GM23338 (cell line): Measurements from ENCODE around the gene YPEL3. TPM values are rescaled to one million over a fixed set of nuclear protein-coding genes. Genes with fewer than 3 reads are reported as not detected.

Experiments
- ATAC-seq: fragments of 200-7000 bp; cut with Tn5 transposase; 3 replicates; pipeline ENCODE4 v1.9.1; 2020
- DNase-seq: peaks from one replicate; pipeline ENCODE4 v3.0.0-alpha.2; 2015; ENCODE audit warnings: low spot score
- H2AFZ ChIP-seq: fragments of 200-600 bp; sonication (generic); 2 replicates; pipeline ENCODE4 v1.8.0; 2016; ENCODE audit warnings: antibody characterized with exemption, mild to moderate bottlenecking, moderate library complexity
- H3F3A ChIP-seq: fragments of 200-600 bp; sonication (generic); replicated peaks from 2 replicates; pipeline ENCODE4 v1.8.0; 2017; ENCODE audit warnings: antibody characterized with exemption, mixed run types, low read depth
- H3K27ac ChIP-seq: fragments of 200-600 bp; sonication (generic); 2 replicates; pipeline ENCODE4 v1.6.1; 2016; ENCODE audit warnings: low read depth
- H3K27me3 ChIP-seq: fragments of 200-600 bp; sonication (generic); 2 replicates; pipeline ENCODE4 v1.8.0; 2016; ENCODE audit warnings: mild to moderate bottlenecking, mixed run types, moderate library complexity; ENCODE audit not compliant: insufficient read depth
- H3K36me3 ChIP-seq: fragments of 200-600 bp; sonication (generic); 2 replicates; pipeline ENCODE4 v1.8.0; 2016; ENCODE audit warnings: mild to moderate bottlenecking; ENCODE audit not compliant: insufficient read depth
- H3K4me1 ChIP-seq: fragments of 200-600 bp; sonication (generic); 2 replicates; pipeline ENCODE4 v1.8.0; 2016; ENCODE audit warnings: mild to moderate bottlenecking, moderate library complexity; ENCODE audit not compliant: insufficient read depth
- H3K4me2 ChIP-seq: fragments of 200-600 bp; sonication (generic); 2 replicates; pipeline ENCODE4 v1.7.1; 2017; ENCODE audit warnings: mixed run types
- H3K4me3 ChIP-seq: fragments of 200-600 bp; sonication (generic); 2 replicates; pipeline ENCODE4 v1.6.1; 2016; ENCODE audit warnings: mixed run types
- H3K79me2 ChIP-seq: fragments of 200-600 bp; sonication (generic); replicated peaks from 2 replicates; pipeline ENCODE4 v1.8.0; 2017; ENCODE audit warnings: mild to moderate bottlenecking; ENCODE audit not compliant: insufficient read depth
- H3K9me2 ChIP-seq: fragments of 200-600 bp; sonication (generic); 2 replicates; pipeline ENCODE4 v1.8.0; 2017; ENCODE audit not compliant: insufficient read depth
- H4K20me1 ChIP-seq: fragments of 200-600 bp; sonication (generic); replicated peaks from 2 replicates; pipeline ENCODE4 v1.8.0; 2017; ENCODE audit warnings: mild to moderate bottlenecking; ENCODE audit not compliant: insufficient read depth
- H3K27ac Mint-ChIP-seq: 2 replicates; pipeline ENCODE4 v1.8.0; 2020; ENCODE audit warnings: inconsistent platforms, mild to moderate bottlenecking, moderate library complexity, mixed read lengths
- H3K27me3 Mint-ChIP-seq: 3 replicates; pipeline ENCODE4 v1.8.0; 2022; ENCODE audit warnings: low read depth, mild to moderate bottlenecking, moderate library complexity, mixed read lengths, inconsistent platforms; ENCODE audit not compliant: insufficient read depth, poor library complexity
- H3K36me3 Mint-ChIP-seq: 3 replicates; pipeline ENCODE4 v1.8.0; 2021; ENCODE audit warnings: low read depth, mild to moderate bottlenecking, inconsistent platforms, moderate library complexity, mixed read lengths
- H3K4me1 Mint-ChIP-seq: 3 replicates; pipeline ENCODE4 v1.8.0; 2020; ENCODE audit warnings: mild to moderate bottlenecking, inconsistent platforms, mixed read lengths
- H3K4me3 Mint-ChIP-seq: 3 replicates; pipeline ENCODE4 v1.8.0; 2021; ENCODE audit warnings: moderate library complexity, mild to moderate bottlenecking, inconsistent platforms, mixed read lengths
- H3K9me3 Mint-ChIP-seq: 3 replicates; pipeline ENCODE4 v1.8.0; 2020; ENCODE audit warnings: moderate library complexity, mild to moderate bottlenecking, inconsistent platforms, mixed read lengths
- CREB1 ChIP-seq: fragments of 250-450 bp; sonication (Bioruptor Pico); IDR thresholded peaks from 2 replicates; pipeline ENCODE4 v1.5.0; 2020; ENCODE audit warnings: low read depth, mild to moderate bottlenecking, moderate library complexity
- EZH2 ChIP-seq: fragments of 200-600 bp; sonication (generic); IDR thresholded peaks from one replicate; pipeline ENCODE4 v1.8.0; 2017; ENCODE audit warnings: antibody characterized with exemption, mild to moderate bottlenecking, low read depth; ENCODE audit not compliant: unreplicated experiment
- EZH2phosphoT487 ChIP-seq: fragments of 200-600 bp; sonication (generic); IDR thresholded peaks from one replicate; pipeline ENCODE4 v1.8.1; 2018; ENCODE audit warnings: antibody characterized with exemption; ENCODE audit not compliant: unreplicated experiment
- JUNB ChIP-seq: IDR thresholded peaks from one replicate; pipeline ENCODE4 v1.6.1; 2016; ENCODE audit warnings: antibody characterized with exemption; ENCODE audit not compliant: unreplicated experiment
- NANOG ChIP-seq: IDR thresholded peaks from 2 replicates; pipeline ENCODE4 v1.6.1; 2016; ENCODE audit warnings: antibody characterized with exemption, borderline replicate concordance
- POLR2AphosphoS5 ChIP-seq: IDR thresholded peaks from 2 replicates; pipeline ENCODE4 v1.6.1; 2016; ENCODE audit warnings: antibody characterized with exemption, low read depth
- REST ChIP-seq: IDR thresholded peaks from one replicate; pipeline ENCODE4 v1.6.1; 2018; ENCODE audit warnings: antibody characterized with exemption; ENCODE audit not compliant: unreplicated experiment
- STAT1 ChIP-seq: IDR thresholded peaks from one replicate; pipeline ENCODE4 v1.6.1; 2016; ENCODE audit warnings: antibody characterized with exemption; ENCODE audit not compliant: unreplicated experiment
- ZNF114 ChIP-seq: fragments of 250-450 bp; sonication (Bioruptor Pico); IDR thresholded peaks from 2 replicates; pipeline ENCODE4 v1.5.0; 2020; ENCODE audit warnings: mild to moderate bottlenecking, moderate library complexity
- ZNF331 ChIP-seq: fragments of 250-450 bp; sonication (Bioruptor Pico); IDR thresholded peaks from 2 replicates; pipeline ENCODE4 v1.5.0; 2020; ENCODE audit warnings: low read depth, mild to moderate bottlenecking, moderate library complexity
- ZNF462 ChIP-seq: fragments of 250-450 bp; sonication (Bioruptor Pico); IDR thresholded peaks from 2 replicates; pipeline ENCODE4 v1.5.0; 2020; ENCODE audit warnings: mild to moderate bottlenecking, moderate library complexity
- polyA plus RNA-seq: library from polyadenylated mRNA; unstranded; fragments of >200 nt; fragmentation: Nextera tagmentation; extraction: Ambion mirVana; gene quantifications from 2 replicates; pipeline ENCODE4 v1.2.1, GENCODE V29; 2016
- total RNA-seq: library from RNA; depleted of rRNA; stranded (reverse); fragments of >200 nt; shearing (Covaris generic); gene quantifications from 2 replicates; pipeline ENCODE4 v1.2.3, GENCODE V29; 2014
- TF ChIP-seq, protein P1 (sequence below), 2 experiments: fragments of 200-600 bp in 1 of 2; sonication (generic) in 1 of 2; conservative IDR thresholded peaks; 2 replicates each; pipeline versions ENCODE4 v1.5.1 to v1.6.1; 2016 to 2017; ENCODE audit warnings: antibody characterized with exemption in 2 of 2, low read depth in 2 of 2, mild to moderate bottlenecking in 2 of 2, moderate library complexity in 1 of 2
- TF ChIP-seq, protein P2 (sequence below): IDR thresholded peaks from 2 replicates; pipeline ENCODE4 v1.6.1; 2016; ENCODE audit warnings: antibody characterized with exemption

Gene YPEL3
- total and polyA plus RNA-seq, 2 experiments from 2014 or later = 27.8 to 86.1 TPM

DNA sequence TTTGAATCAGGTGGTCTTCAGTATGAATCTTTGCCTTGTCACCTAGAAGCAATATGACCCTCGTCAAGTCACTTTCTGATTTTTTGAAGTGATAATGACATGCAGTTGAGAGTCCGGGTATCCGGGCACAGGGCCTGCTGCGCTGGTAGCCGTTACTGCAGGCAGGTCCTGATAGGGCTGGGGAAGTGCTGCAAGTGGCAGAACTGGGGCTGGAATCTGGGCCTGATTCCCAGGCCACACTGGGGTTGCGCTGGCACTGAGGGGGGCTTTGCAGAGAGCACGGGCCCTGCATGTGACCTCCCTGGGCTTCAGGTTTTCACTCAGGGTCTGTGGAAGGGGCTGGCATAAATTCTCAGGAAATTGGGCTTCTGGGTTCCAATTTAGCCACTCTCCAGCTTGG, 17.3 kb downstream of the YPEL3 start:
- Mint-ChIP-seq H3K36me3 (peaks cover 67% of the 10 kb centered on the region), H3K4me1 (peaks cover 10% of the 10 kb centered on the region), H3K27ac (no peak overlapping the region), H3K9me3 (no peaks in the 10 kb centered on the region), H3K27me3 (peaks cover 22% of the 10 kb centered on the region), H3K4me3 (no peak overlapping the region)
- Histone ChIP-seq H3K36me3 (peaks cover 9% of the 10 kb centered on the region), H3F3A (peaks cover 15% of the 10 kb centered on the region), H3K4me2 (no peak overlapping the region), H3K27me3 (no peaks in the 10 kb centered on the region), H3K79me2 (peaks cover 34% of the 10 kb centered on the region), H4K20me1 (peaks cover 25% of the 10 kb centered on the region), H3K9me2 (no peaks in the 10 kb centered on the region), H2AFZ (no peak overlapping the region), H3K27ac (no peak overlapping the region), H3K4me1 (peaks cover 16% of the 10 kb centered on the region), H3K4me3 (no peak overlapping the region)
- no peak for ATAC-seq
- DNase-seq = no peak
- no peak for TF ChIP-seq POLR2AphosphoS5
- no peak for TF ChIP-seq STAT1
- TF ChIP-seq, protein P1, sequence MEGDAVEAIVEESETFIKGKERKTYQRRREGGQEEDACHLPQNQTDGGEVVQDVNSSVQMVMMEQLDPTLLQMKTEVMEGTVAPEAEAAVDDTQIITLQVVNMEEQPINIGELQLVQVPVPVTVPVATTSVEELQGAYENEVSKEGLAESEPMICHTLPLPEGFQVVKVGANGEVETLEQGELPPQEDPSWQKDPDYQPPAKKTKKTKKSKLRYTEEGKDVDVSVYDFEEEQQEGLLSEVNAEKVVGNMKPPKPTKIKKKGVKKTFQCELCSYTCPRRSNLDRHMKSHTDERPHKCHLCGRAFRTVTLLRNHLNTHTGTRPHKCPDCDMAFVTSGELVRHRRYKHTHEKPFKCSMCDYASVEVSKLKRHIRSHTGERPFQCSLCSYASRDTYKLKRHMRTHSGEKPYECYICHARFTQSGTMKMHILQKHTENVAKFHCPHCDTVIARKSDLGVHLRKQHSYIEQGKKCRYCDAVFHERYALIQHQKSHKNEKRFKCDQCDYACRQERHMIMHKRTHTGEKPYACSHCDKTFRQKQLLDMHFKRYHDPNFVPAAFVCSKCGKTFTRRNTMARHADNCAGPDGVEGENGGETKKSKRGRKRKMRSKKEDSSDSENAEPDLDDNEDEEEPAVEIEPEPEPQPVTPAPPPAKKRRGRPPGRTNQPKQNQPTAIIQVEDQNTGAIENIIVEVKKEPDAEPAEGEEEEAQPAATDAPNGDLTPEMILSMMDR (conservative IDR thresholded peaks at IDR 0.05; ENCODE audit: low read depth in 2 of 2) = no peak
- no peak for TF ChIP-seq ZNF114 (CRISPR knock-in tag)
- no peak for TF ChIP-seq ZNF331
- no peak for TF ChIP-seq REST
- TF ChIP-seq CREB1 (CRISPR knock-in tag) = no peak
- TF ChIP-seq NANOG = no peak
- TF ChIP-seq ZNF462 (CRISPR knock-in tag) = no peak
- TF ChIP-seq EZH2 = no peak
- no peak for TF ChIP-seq EZH2phosphoT487
- TF ChIP-seq, protein P2, sequence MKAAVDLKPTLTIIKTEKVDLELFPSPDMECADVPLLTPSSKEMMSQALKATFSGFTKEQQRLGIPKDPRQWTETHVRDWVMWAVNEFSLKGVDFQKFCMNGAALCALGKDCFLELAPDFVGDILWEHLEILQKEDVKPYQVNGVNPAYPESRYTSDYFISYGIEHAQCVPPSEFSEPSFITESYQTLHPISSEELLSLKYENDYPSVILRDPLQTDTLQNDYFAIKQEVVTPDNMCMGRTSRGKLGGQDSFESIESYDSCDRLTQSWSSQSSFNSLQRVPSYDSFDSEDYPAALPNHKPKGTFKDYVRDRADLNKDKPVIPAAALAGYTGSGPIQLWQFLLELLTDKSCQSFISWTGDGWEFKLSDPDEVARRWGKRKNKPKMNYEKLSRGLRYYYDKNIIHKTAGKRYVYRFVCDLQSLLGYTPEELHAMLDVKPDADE = no peak
- no peak for TF ChIP-seq JUNB
